ENCODE data around the gene COMMD7.

DNA sequence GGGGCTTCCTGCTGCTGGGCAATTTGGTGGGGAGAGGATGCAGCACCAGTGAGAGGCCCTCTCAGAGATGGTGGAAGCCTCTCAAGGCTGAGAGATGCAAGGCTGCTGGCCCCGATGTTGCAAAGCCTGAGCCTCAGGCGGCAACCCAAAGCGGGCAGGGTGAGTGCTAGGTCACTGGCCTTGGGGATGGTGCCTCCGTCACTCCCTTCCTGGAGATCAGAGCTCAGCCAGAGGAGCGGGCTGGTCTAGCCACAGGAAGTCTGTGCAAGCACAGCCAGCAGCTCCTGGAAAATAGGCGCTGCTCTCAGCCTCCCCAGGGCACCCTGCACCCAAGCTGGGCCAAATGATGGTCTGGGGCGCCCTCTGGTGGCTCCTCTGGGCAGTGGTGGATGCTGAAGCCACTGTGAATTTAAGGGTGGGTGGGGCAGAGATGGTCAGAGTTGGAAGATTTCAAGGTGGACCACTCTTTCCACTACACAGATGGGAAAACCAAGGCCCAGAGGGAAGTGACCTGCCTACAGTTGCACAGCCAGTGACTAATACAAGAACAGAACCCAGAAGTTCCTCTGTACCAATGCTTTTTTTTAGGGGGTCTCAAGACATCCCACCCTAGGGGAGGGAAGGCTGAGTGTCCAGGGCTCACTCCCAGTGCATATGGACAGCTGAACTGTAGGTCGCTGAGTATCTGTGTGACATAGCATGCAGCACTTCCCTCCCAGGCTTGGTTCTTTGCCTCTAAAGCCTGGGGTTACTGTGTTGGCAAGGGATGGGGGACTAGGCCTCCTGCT, 90.3 kb downstream of the COMMD7 start:
- TF ChIP-seq POLR2A (IDR thresholded peaks at IDR 0.05): no peak
- TF ChIP-seq, protein P1, sequence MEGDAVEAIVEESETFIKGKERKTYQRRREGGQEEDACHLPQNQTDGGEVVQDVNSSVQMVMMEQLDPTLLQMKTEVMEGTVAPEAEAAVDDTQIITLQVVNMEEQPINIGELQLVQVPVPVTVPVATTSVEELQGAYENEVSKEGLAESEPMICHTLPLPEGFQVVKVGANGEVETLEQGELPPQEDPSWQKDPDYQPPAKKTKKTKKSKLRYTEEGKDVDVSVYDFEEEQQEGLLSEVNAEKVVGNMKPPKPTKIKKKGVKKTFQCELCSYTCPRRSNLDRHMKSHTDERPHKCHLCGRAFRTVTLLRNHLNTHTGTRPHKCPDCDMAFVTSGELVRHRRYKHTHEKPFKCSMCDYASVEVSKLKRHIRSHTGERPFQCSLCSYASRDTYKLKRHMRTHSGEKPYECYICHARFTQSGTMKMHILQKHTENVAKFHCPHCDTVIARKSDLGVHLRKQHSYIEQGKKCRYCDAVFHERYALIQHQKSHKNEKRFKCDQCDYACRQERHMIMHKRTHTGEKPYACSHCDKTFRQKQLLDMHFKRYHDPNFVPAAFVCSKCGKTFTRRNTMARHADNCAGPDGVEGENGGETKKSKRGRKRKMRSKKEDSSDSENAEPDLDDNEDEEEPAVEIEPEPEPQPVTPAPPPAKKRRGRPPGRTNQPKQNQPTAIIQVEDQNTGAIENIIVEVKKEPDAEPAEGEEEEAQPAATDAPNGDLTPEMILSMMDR (IDR thresholded peaks at IDR 0.05): peak; percentile 92 to 98 (median 96)

Measured in esophagus squamous epithelium (tissue), 4 donors.